Immature natural killer cell (primary cell): Measurements from ENCODE around the gene CTXND2. TPM values are rescaled to one million over a fixed set of nuclear protein-coding genes. Genes with fewer than 3 reads are reported as not detected.
A peak's percentile ranks its signal among the peaks of the same experiment; 100 is the strongest.
"Not testable (repeated sequence)": the region's sequence is repeated elsewhere in the genome, so short reads cannot be mapped to it uniquely, and the experiment has no call there.

Experiments
- DNase-seq, 3 donors: peaks; one replicate each; pipeline ENCODE4 v3.0.0; 2022; ENCODE audit warnings: mixed read lengths in 1 of 3
- H3K27ac Mint-ChIP-seq, 6 donors: one replicate each; pipeline ENCODE4 v1.8.0; 2020; ENCODE audit warnings: mixed read lengths in 6 of 6, mild to moderate bottlenecking in 5 of 6, inconsistent platforms in 4 of 6, moderate library complexity in 3 of 6
- H3K27me3 Mint-ChIP-seq, 3 donors: one replicate each; pipeline ENCODE4 v1.8.0; 2020 to 2021; ENCODE audit warnings: low read depth in 3 of 3, mild to moderate bottlenecking in 3 of 3, mixed read lengths in 3 of 3, moderate library complexity in 3 of 3, inconsistent platforms in 1 of 3
- H3K36me3 Mint-ChIP-seq, 3 donors: one replicate each; pipeline ENCODE4 v1.8.0; 2020; ENCODE audit warnings: mixed read lengths in 3 of 3, inconsistent platforms in 2 of 3, mild to moderate bottlenecking in 2 of 3
- H3K4me1 Mint-ChIP-seq, 2 donors: one replicate each; pipeline ENCODE4 v1.8.0; 2020; ENCODE audit warnings: inconsistent platforms in 2 of 2, mild to moderate bottlenecking in 2 of 2, mixed read lengths in 2 of 2, moderate library complexity in 1 of 2
- H3K4me3 Mint-ChIP-seq, 5 donors: one replicate each; pipeline ENCODE4 v1.8.0; 2020; ENCODE audit warnings: mild to moderate bottlenecking in 5 of 5, mixed read lengths in 5 of 5, inconsistent platforms in 3 of 5, moderate library complexity in 3 of 5
- H3K9me3 Mint-ChIP-seq, 6 donors: one replicate each; pipeline ENCODE4 v1.8.0; 2020; ENCODE audit warnings: mild to moderate bottlenecking in 6 of 6, mixed read lengths in 6 of 6, inconsistent platforms in 4 of 6, moderate library complexity in 3 of 6
- polyA plus RNA-seq, 3 donors: library from polyadenylated mRNA; unstranded; fragments of 300-500 nt; fragmentation: Illumina TruSeq; gene quantifications; one replicate each; pipeline ENCODE4 v1.2.3, GENCODE V29; 2021

Gene CTXND2
- polyA plus RNA-seq, 3 donors from 2014 or later, result not detected

- no peaks in the 10 kb centered on the region for H3K9me3 Mint-ChIP-seq
- peak overlapping the region; percentile 89 to 95 (median 93) for H3K4me3 Mint-ChIP-seq
- peaks cover 29 to 42% of the 10 kb centered on the region in 2 donors for H3K4me1 Mint-ChIP-seq
- peak in 1 of 3 donors; percentile 17 for DNase-seq
- H3K36me3 Mint-ChIP-seq, result no peaks in the 10 kb centered on the region
- H3K27me3 Mint-ChIP-seq, result peaks cover 2 to 6% (median 3%) of the 10 kb centered on the region in 3 donors
- peak overlapping the region; percentile 89 to 98 (median 95) for H3K27ac Mint-ChIP-seq
These were observed 12.3 kb upstream of the CTXND2 start for GRCh38 chr1:150874455-150875196.

- Mint-ChIP-seq H3K36me3 (no peaks in the 10 kb centered on the region), H3K4me1 (peaks cover 26 to 37% of the 10 kb centered on the region in 2 donors), H3K27me3 (peaks cover 2 to 6% (median 3%) of the 10 kb centered on the region in 3 donors), H3K4me3 (peak overlapping the region; percentile 89 to 95 (median 93)), H3K27ac (peak overlapping the region; percentile 89 to 98 (median 95)), H3K9me3 (no peaks in the 10 kb centered on the region)
- no peak for DNase-seq
These were observed 11.5 kb upstream of the CTXND2 start for GRCh38 chr1:150875197-150876118.

- peaks cover 26 to 37% of the 10 kb centered on the region in 2 donors for H3K4me1 Mint-ChIP-seq
- H3K27me3 Mint-ChIP-seq, result peaks cover 2 to 6% (median 3%) of the 10 kb centered on the region in 3 donors
- peak overlapping the region; percentile 89 to 95 (median 93) for H3K4me3 Mint-ChIP-seq
- no peak for DNase-seq
- H3K36me3 Mint-ChIP-seq, result no peaks in the 10 kb centered on the region
- peak overlapping the region; percentile 89 to 98 (median 95) for H3K27ac Mint-ChIP-seq
- no peaks in the 10 kb centered on the region for H3K9me3 Mint-ChIP-seq
These were observed 10.8 kb upstream of the CTXND2 start for GRCh38 chr1:150876119-150876454.

- H3K27ac Mint-ChIP-seq, H3K9me3 Mint-ChIP-seq, DNase-seq, H3K27me3 Mint-ChIP-seq, H3K4me3 Mint-ChIP-seq, H3K36me3 Mint-ChIP-seq: not testable (repeated sequence)
- H3K4me1 Mint-ChIP-seq, result peaks cover 26 to 30% of the 10 kb centered on the region in 2 donors
These were observed 8.0 kb upstream of the CTXND2 start for GRCh38 chr1:150878931-150879330.

- H3K36me3 Mint-ChIP-seq, result no peaks in the 10 kb centered on the region
- peaks cover 0 to 5% (median 4%) of the 10 kb centered on the region in 3 donors for H3K27me3 Mint-ChIP-seq
- H3K4me3 Mint-ChIP-seq, result no peak overlapping the region
These were observed 5.4 kb upstream of the CTXND2 start for GRCh38 chr1:150881331-150882070.

GRCh38 chr1:150883121-150883520, 3.8 kb upstream of the CTXND2 start:
- not testable (repeated sequence) for H3K4me1 Mint-ChIP-seq

More at GRCh38 chr1:150881331-150882070, 5.4 kb upstream of the CTXND2 start:
- no peak for DNase-seq
- peak overlapping the region in 1 of 6 donors; percentile 71 for H3K27ac Mint-ChIP-seq
- H3K4me1 Mint-ChIP-seq, result peaks cover 7 to 9% of the 10 kb centered on the region in 2 donors
- H3K9me3 Mint-ChIP-seq, result no peaks in the 10 kb centered on the region

GRCh38 chr1:150888727-150889126, 1.8 kb downstream of the CTXND2 start:
- peaks cover under 1 to 3% (median 2%) of the 10 kb centered on the region in 3 donors for H3K27me3 Mint-ChIP-seq
- DNase-seq, result no peak

More at GRCh38 chr1:150883121-150883520, 3.8 kb upstream of the CTXND2 start:
- H3K27me3 Mint-ChIP-seq, DNase-seq, H3K27ac Mint-ChIP-seq, H3K9me3 Mint-ChIP-seq, H3K4me3 Mint-ChIP-seq, H3K36me3 Mint-ChIP-seq: not testable (repeated sequence)

GRCh38 chr1:150890033-150890416, 3.1 kb downstream of the CTXND2 start:
- Mint-ChIP-seq H3K4me1 (peaks cover 23 to 26% of the 10 kb centered on the region in 2 donors), H3K9me3 (no peaks in the 10 kb centered on the region), H3K36me3 (no peaks in the 10 kb centered on the region), H3K4me3 (peak overlapping the region; percentile 7 to 78 (median 56)), H3K27ac (peak overlapping the region in 1 of 6 donors; percentile 2), H3K27me3 (peaks cover 0 to 3% (median 2%) of the 10 kb centered on the region in 3 donors)
- peak in 1 of 3 donors; percentile 13 for DNase-seq

More at GRCh38 chr1:150888727-150889126, 1.8 kb downstream of the CTXND2 start:
- Mint-ChIP-seq H3K36me3 (no peaks in the 10 kb centered on the region), H3K9me3 (no peaks in the 10 kb centered on the region), H3K4me3 (no peak overlapping the region), H3K27ac (no peak overlapping the region), H3K4me1 (peaks cover 23 to 26% of the 10 kb centered on the region in 2 donors)

GRCh38 chr1:150893336-150893913, 6.5 kb downstream of the CTXND2 start:
- Mint-ChIP-seq H3K27me3 (peaks cover 4 to 5% (median 4%) of the 10 kb centered on the region in 3 donors), H3K27ac (no peak overlapping the region), H3K9me3 (no peaks in the 10 kb centered on the region), H3K4me1 (peaks cover 23 to 26% of the 10 kb centered on the region in 2 donors), H3K4me3 (no peak overlapping the region), H3K36me3 (no peaks in the 10 kb centered on the region)
- no peak for DNase-seq

- Mint-ChIP-seq H3K27ac (no peak overlapping the region), H3K9me3 (no peaks in the 10 kb centered on the region)
These were observed 8.7 kb downstream of the CTXND2 start for GRCh38 chr1:150895618-150896017.

GRCh38 chr1:150899795-150900194, 12.9 kb downstream of the CTXND2 start:
- not testable (repeated sequence) for H3K36me3 Mint-ChIP-seq, H3K9me3 Mint-ChIP-seq, H3K27me3 Mint-ChIP-seq, H3K27ac Mint-ChIP-seq, H3K4me1 Mint-ChIP-seq, DNase-seq, H3K4me3 Mint-ChIP-seq

More at GRCh38 chr1:150895618-150896017, 8.7 kb downstream of the CTXND2 start:
- Mint-ChIP-seq H3K4me1 (peaks cover 10% of the 10 kb centered on the region in 2 donors), H3K4me3 (no peak overlapping the region), H3K27me3 (peaks cover 3 to 4% (median 4%) of the 10 kb centered on the region in 3 donors), H3K36me3 (no peaks in the 10 kb centered on the region)
- DNase-seq, result no peak

- H3K4me3 Mint-ChIP-seq, result no peak overlapping the region
- H3K9me3 Mint-ChIP-seq, result no peaks in the 10 kb centered on the region
- H3K4me1 Mint-ChIP-seq, result no peaks in the 10 kb centered on the region
- no peaks in the 10 kb centered on the region for H3K27me3 Mint-ChIP-seq
- no peak overlapping the region for H3K27ac Mint-ChIP-seq
- H3K36me3 Mint-ChIP-seq, result no peaks in the 10 kb centered on the region
- DNase-seq, result no peak
These were observed 15.4 kb downstream of the CTXND2 start for GRCh38 chr1:150902346-150902745.

GRCh38 chr1:150902751-150903150, 15.8 kb downstream of the CTXND2 start:
- no peak overlapping the region for H3K4me3 Mint-ChIP-seq
- H3K9me3 Mint-ChIP-seq, result no peaks in the 10 kb centered on the region
- H3K4me1 Mint-ChIP-seq, result no peaks in the 10 kb centered on the region
- H3K27ac Mint-ChIP-seq, result no peak overlapping the region
- H3K36me3 Mint-ChIP-seq, result no peaks in the 10 kb centered on the region
- no peak for DNase-seq
- H3K27me3 Mint-ChIP-seq, result no peaks in the 10 kb centered on the region
